WI38 (cell line): ENCODE measurements around the gene TMEM45A.

Experiments used
- H3K4me3 ChIP-seq: 2 replicates; pipeline ENCODE4 v1.5.1; 2011; ENCODE audit warnings: low read depth, mild to moderate bottlenecking, control low read depth, low read length
- TF ChIP-seq, protein P1 (sequence below): IDR thresholded peaks from 2 replicates; pipeline ENCODE4 v1.5.1; 2012; ENCODE audit warnings: low read depth, mild to moderate bottlenecking, control low read depth, low read length

Gene TMEM45A

DNA sequence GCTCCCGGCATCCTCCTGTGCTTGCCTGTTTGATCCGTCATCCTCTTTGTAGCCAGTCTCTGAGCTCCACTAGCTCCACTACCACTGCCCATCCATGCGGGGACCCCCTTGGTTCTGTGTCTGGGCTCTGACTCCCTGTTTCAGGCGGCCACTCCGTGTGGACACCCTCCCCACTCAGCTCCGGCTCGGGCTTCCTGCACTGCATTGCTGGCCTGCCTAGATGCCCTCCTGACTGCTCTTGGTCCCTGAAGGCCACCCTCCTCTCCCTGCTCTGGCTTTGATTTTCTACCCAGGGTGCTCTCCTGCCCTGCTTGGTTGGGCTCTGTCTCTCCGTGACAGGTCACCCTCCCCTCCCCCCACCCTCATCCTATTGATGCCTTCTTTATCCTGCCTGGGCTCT is 112.9 kb downstream of the TMEM45A start:
- TF ChIP-seq, protein P1, sequence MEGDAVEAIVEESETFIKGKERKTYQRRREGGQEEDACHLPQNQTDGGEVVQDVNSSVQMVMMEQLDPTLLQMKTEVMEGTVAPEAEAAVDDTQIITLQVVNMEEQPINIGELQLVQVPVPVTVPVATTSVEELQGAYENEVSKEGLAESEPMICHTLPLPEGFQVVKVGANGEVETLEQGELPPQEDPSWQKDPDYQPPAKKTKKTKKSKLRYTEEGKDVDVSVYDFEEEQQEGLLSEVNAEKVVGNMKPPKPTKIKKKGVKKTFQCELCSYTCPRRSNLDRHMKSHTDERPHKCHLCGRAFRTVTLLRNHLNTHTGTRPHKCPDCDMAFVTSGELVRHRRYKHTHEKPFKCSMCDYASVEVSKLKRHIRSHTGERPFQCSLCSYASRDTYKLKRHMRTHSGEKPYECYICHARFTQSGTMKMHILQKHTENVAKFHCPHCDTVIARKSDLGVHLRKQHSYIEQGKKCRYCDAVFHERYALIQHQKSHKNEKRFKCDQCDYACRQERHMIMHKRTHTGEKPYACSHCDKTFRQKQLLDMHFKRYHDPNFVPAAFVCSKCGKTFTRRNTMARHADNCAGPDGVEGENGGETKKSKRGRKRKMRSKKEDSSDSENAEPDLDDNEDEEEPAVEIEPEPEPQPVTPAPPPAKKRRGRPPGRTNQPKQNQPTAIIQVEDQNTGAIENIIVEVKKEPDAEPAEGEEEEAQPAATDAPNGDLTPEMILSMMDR = no peak
- no peak overlapping the region for H3K4me3 ChIP-seq

DNA sequence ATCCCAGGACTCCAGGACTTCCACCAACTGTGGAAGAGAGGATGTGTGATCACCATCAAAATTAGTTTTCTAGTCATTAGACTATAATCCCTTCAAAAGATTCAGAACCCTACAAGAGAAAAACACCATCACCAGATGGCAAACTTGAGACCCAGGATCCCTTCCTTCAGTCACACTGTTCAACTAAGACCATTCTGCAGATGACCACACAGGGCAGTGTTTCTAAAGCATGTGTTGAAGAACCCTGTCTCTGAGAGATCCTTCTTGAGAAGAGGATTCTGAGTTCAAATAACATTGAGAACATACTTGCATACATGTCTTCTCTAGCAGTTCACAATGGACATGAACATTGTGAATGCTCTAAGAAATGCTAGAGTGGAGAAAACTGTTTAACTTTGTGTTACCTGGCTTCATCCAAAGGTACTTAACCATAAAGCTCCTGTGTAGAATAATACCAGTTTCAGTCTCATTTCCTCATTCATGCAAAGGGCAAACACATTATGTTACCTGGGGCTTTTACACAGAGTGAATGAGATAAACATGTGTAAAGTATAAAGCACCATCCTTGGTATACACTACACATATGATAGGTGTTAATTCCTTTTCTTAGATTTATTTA is 114.6 kb downstream of the TMEM45A start:
- H3K4me3 ChIP-seq = no peak overlapping the region
- TF ChIP-seq, protein P1 = no peak

DNA sequence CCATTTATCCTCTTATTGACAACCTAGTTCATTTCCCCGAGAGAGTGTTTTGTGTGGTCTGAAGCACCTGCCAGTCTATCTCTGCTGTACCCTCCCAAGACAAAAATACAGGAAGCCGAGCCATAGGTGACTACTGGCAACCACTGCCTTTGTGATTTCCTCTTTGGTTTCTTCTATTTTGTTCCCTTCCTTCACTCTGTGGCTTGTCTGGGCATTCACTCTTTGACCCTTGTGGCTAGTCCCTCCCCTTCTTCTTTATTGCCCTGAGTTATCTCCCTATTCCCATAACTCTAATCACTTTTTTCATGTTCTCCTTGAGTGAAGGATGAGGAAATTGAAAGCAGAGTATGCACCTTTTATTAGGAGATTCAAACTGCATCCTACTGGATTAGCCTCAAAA is 116.9 kb downstream of the TMEM45A start, which contains the start of gene ADGRG7:
Gene ADGRG7, plus strand, starts transcription at position 297 of the 400 bp plus-strand sequence. CDS start 256 bp downstream, outside the sequence.
- no peak within 1 kb of the TSS for H3K4me3 ChIP-seq

DNA sequence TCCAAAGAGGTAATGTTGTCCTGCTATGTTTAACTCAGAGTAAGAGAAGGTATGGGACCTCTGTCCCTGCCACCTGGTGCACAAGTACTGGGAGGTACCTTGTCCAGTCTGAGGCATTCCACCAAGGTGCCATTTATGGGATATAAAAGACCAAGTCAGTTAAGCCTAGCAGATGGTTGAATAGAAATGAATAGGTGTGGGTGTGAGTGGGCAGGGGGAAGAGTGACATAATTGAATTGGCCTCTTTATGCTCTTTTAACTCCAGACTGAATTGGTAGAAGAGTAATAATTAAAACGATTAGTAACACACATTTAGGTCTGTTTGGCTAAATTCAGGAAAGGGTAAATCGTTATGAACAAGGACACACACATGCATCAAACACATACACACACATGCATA is 117.5 kb downstream of the TMEM45A start:
- TF ChIP-seq, protein P1 = no peak
- H3K4me3 ChIP-seq = no peak overlapping the region

More for the DNA sequence above, 116.9 kb downstream of the TMEM45A start, which contains the start of gene ADGRG7:
- TF ChIP-seq, protein P1 = no peak

DNA sequence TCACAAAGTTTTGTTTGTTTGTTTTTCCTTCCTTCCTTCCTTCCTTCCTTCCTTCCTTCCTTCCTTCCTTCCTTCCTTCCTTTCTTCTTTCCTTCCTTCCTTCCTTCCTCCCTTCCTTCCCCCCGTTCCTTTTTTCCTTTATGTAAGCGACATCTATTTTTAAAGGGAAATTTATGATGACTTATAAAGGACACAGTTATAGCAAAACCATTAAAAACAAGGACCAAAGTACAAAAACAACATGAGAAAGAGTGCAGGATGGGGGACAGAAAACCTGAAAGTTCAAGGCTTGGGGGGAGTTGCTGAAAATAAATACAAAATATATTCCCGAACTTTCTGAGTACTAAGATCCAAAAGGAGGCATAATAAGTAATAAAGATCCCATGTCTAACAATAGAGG is 118.8 kb downstream of the TMEM45A start:
- no peak overlapping the region for H3K4me3 ChIP-seq

DNA sequence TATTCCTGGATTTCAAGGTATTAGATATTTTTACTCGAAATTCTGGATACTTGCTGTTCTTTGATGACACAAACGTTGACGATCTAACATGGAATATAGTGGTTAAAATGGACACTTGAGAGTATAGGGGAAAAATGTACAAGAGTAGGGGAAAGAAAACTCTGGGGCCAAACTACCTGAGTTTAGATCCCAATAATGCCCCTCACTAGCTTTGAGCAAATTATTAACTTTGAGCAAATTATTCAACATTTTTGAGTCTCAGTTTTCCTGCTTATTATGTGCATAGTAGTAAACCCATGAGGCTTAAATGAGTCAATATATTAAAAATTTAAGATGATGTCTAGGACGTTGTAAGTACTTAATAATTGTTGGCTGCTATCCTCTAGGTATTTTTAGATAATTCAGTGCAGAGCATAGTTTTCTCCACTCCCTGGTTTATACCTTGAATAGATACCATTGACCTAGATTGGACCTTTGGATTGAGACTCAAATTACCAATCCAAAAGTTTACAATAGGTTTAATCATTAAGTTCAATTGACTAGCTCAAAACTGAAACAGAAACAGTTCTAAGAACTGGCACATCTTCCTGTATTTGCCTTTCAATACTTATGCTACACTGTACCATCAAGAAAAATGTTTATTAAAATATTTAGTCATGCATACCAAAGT is 121.4 kb downstream of the TMEM45A start:
- no peak overlapping the region for H3K4me3 ChIP-seq
- TF ChIP-seq, protein P1 = no peak

More for the DNA sequence above, 118.8 kb downstream of the TMEM45A start:
- TF ChIP-seq, protein P1 = no peak

DNA sequence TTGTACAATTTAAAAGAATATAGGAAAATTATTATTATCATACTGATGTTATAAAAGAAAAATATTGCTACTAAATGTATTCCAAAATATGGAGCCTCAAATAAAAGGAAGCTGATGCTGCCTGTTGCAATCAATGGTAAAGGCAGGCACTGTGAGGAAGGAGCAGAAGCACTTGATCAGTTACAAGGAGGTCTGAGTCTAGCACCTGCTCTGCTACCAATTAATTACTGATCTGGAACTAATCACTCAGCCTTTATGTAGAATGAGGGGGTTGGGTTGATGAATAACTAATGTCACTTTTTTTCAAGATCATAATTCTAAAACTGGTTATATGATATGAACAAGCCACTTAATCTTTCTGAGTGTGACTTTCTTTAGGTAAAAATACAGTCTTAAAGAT is 122.5 kb downstream of the TMEM45A start:
- H3K4me3 ChIP-seq = no peak overlapping the region
- TF ChIP-seq, protein P1 = no peak
